BJ (cell line): ENCODE measurements around the gene CGA. TPM values are rescaled to one million over a fixed set of nuclear protein-coding genes. Genes with fewer than 3 reads are reported as not detected.

Experiments
- CTCF ChIA-PET: fragments of 350-600 bp; formaldehyde crosslinking; extraction: SDS; loops from one replicate; lab custom pipeline; 2021; ENCODE audit warnings: antibody characterized with exemption, inconsistent platforms; lab: Yijun Ruan, JAX
- POLR2A ChIA-PET: fragments of 300-600 bp; sonication (Branson Sonifier 250); formaldehyde crosslinking; extraction: SDS; loops from one replicate; lab custom pipeline; 2021; ENCODE audit warnings: antibody characterized with exemption; lab: Charles Lee
- DNase-seq: peaks from one replicate; pipeline ENCODE4 v3.0.0-alpha.2; 2011; ENCODE audit warnings: low read depth
- H3K27me3 ChIP-seq: 2 replicates; pipeline ENCODE4 v1.6.0; 2011; ENCODE audit warnings: low read length; ENCODE audit not compliant: control insufficient read depth, insufficient read depth
- H3K36me3 ChIP-seq: 2 replicates; pipeline ENCODE4 v1.5.1; 2011; ENCODE audit warnings: low read length; ENCODE audit not compliant: control insufficient read depth, insufficient read depth
- H3K4me3 ChIP-seq: 2 replicates; pipeline ENCODE4 v1.5.1; 2011; ENCODE audit warnings: low read depth, mild to moderate bottlenecking, control low read depth, low read length
- CTCF ChIP-seq: IDR thresholded peaks from 2 replicates; pipeline ENCODE4 v1.5.1; 2011; ENCODE audit warnings: low read depth, mild to moderate bottlenecking, control low read depth, inconsistent platforms, low read length, moderate library complexity; ENCODE audit not compliant: insufficient read depth
- polyA plus RNA-seq: library from polyadenylated mRNA; depleted of rRNA; stranded (reverse); fragments of >200 nt; gene quantifications from 2 replicates; pipeline ENCODE4 v1.2.3, GENCODE V29; 2011

CGA gene
- polyA plus RNA-seq, 1 experiment, result 2.6 TPM

GRCh38 chr6:87102151-87102621 is 7.3 kb upstream of the CGA start:
- Histone ChIP-seq H3K27me3 (no peaks in the 10 kb centered on the region), H3K36me3 (no peaks in the 10 kb centered on the region), H3K4me3 (no peak overlapping the region)
- ChIA-PET CTCF (no interaction called here), POLR2A (no interaction called here)
- no peak for DNase-seq
- no peak for TF ChIP-seq CTCF

- DNase-seq, result no peak
- Histone ChIP-seq H3K27me3 (no peaks in the 10 kb centered on the region), H3K36me3 (no peaks in the 10 kb centered on the region), H3K4me3 (no peak overlapping the region)
- POLR2A ChIA-PET, result no interaction called here
- no peak for TF ChIP-seq CTCF
- CTCF ChIA-PET, result interaction anchor here (1.5 to 1.9 kb wide), 2 partner anchors 9 to 22 kb away, joined by 3 to 6 read pairs; no protein-coding TSS in a partner anchor
These were observed 6.2 kb upstream of the CGA start for GRCh38 chr6:87101067-87101466.

- Histone ChIP-seq H3K27me3 (no peaks in the 10 kb centered on the region), H3K4me3 (no peak overlapping the region), H3K36me3 (no peaks in the 10 kb centered on the region)
- ChIA-PET POLR2A (no interaction called here), CTCF (interaction anchor here (0.6 to 1.9 kb wide), 5 partner anchors 9 to 39 kb away, joined by 3 to 6 read pairs (median 3); no protein-coding TSS in a partner anchor)
- TF ChIP-seq CTCF, result no peak
- DNase-seq, result peak; percentile 4
These were observed 5.3 kb upstream of the CGA start for GRCh38 chr6:87100216-87100615.

GRCh38 chr6:87099472-87099871 is 4.6 kb upstream of the CGA start:
- ChIA-PET POLR2A (no interaction called here), CTCF (interaction anchor here (0.6 to 1.9 kb wide), 4 partner anchors 10 to 40 kb away, joined by 3 to 6 read pairs (median 3); no protein-coding TSS in a partner anchor)
- Histone ChIP-seq H3K27me3 (no peaks in the 10 kb centered on the region), H3K4me3 (no peak overlapping the region), H3K36me3 (no peaks in the 10 kb centered on the region)
- DNase-seq, result no peak
- no peak for TF ChIP-seq CTCF

- ChIA-PET POLR2A (no interaction called here), CTCF (interaction anchor here (2.4 kb wide), 1 partner anchor 16 kb away, joined by 9 read pairs; no protein-coding TSS in a partner anchor)
- H3K36me3 ChIP-seq, result no peaks in the 10 kb centered on the region
- no peak for DNase-seq
- no peak overlapping the region for H3K4me3 ChIP-seq
- H3K27me3 ChIP-seq, result no peaks in the 10 kb centered on the region
- TF ChIP-seq CTCF, result no peak
These were observed 330 bp downstream of the CGA start for GRCh38 chr6:87094576-87094975.
